ENCODE data around the gene GLYATL3. TPM values are rescaled to one million over a fixed set of nuclear protein-coding genes. Genes with fewer than 3 reads are reported as not detected.

Gene GLYATL3
- total and polyA plus RNA-seq, 10 of the 15 experiments (the other 5 are each of a cell fraction or from before 2014, with no cell fraction given), result not detected

GRCh38 chr6:49531774-49532569 is 32.2 kb downstream of the GLYATL3 start (continued):
- TF ChIP-seq, protein P1, sequence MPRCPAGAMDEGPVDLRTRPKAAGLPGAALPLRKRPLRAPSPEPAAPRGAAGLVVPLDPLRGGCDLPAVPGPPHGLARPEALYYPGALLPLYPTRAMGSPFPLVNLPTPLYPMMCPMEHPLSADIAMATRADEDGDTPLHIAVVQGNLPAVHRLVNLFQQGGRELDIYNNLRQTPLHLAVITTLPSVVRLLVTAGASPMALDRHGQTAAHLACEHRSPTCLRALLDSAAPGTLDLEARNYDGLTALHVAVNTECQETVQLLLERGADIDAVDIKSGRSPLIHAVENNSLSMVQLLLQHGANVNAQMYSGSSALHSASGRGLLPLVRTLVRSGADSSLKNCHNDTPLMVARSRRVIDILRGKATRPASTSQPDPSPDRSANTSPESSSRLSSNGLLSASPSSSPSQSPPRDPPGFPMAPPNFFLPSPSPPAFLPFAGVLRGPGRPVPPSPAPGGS (IDR thresholded peaks at IDR 0.05; ENCODE audit: borderline replicate concordance, insufficient read depth, low read depth, low read length, poor library complexity, severe bottlenecking), result no peak
- TF ChIP-seq IRF4 (IDR thresholded peaks at IDR 0.05; ENCODE audit: low read depth, low read length) (no peak), BACH1 (IDR thresholded peaks at IDR 0.05; ENCODE audit: borderline replicate concordance) (no peak), STAT3 (IDR thresholded peaks at IDR 0.05; ENCODE audit: low read depth, low read length) (no peak), SMARCA5 (IDR thresholded peaks at IDR 0.05) (peak; percentile 28; the same call in 1 of the 2 replicates)

- Histone ChIP-seq H4K20me1 (ENCODE audit: control insufficient read depth, insufficient read depth) (no peaks in the 10 kb centered on the region), H3K4me3 (no peak overlapping the region), H3K4me1 (ENCODE audit: control insufficient read depth, insufficient read depth, low read length) (no peaks in the 10 kb centered on the region), H3K4me2 (ENCODE audit: control insufficient read depth, insufficient read depth) (no peak overlapping the region), H3K9me3 (replicated peaks; ENCODE audit: control insufficient read depth, insufficient read depth, low read length) (no peaks in the 10 kb centered on the region), H2AFZ (ENCODE audit: control insufficient read depth, low read depth, low read length) (no peak overlapping the region), H3K36me3 (ENCODE audit: control insufficient read depth in 2 of 2, insufficient read depth in 2 of 2, low read length in 1 of 2) (no peaks in the 10 kb centered on the region), H3K9ac (ENCODE audit: control insufficient read depth, insufficient read depth, low read length) (no peak overlapping the region), H3K79me2 (ENCODE audit: control insufficient read depth, insufficient read depth, low read length) (no peaks in the 10 kb centered on the region), H3K27me3 (replicated peaks in 1 of 2; ENCODE audit: control insufficient read depth in 2 of 2, insufficient read depth in 2 of 2, low read length in 1 of 2) (no peaks in the 10 kb centered on the region), H3K27ac (ENCODE audit: control insufficient read depth, insufficient read depth) (no peak overlapping the region)
- ATAC-seq (no peak), FAIRE-seq (no peak), DNase-seq (ENCODE audit: low read depth, low spot score) (no peak)
- in situ Hi-C loops (cut with MboI), result no loop called here
- ChIA-PET RAD21 (ENCODE audit: unreplicated experiment) (no interaction called here), CTCF (interaction anchor here (1.1 to 1.7 kb wide), 3 partner anchors 8 to 88 kb away, joined by 3 to 10 read pairs (median 5); no protein-coding TSS in a partner anchor), POLR2A (no interaction called here), SMC1A (ENCODE audit: uncharacterized antibody, unreplicated experiment) (no interaction called here)
- no TSS peak for BruUV-seq (replicated peaks)
- intact Hi-C loops (cut with micrococcal nuclease; ENCODE audit: unreplicated experiment), result no loop called here
- WGBS (ENCODE audit: insufficient coverage, insufficient replicate concordance, low lambda C conversion rate, missing lambda C conversion rate), result 39% methylated on average over 5 of the region's 5 CpGs
- TF ChIP-seq SKIL (IDR thresholded peaks at IDR 0.05; ENCODE audit: low read depth, poor library complexity, severe bottlenecking), result no peak
- no peak for TF ChIP-seq TBL1XR1 (IDR thresholded peaks at IDR 0.05; ENCODE audit: low read depth, low read length)
- TF ChIP-seq NFIC (IDR thresholded peaks at IDR 0.05; ENCODE audit: low read depth, low read length), result no peak
- no peak for TF ChIP-seq CEBPB (IDR thresholded peaks at IDR 0.05; ENCODE audit: borderline replicate concordance in 1 of 2, low read depth in 2 of 2, low read length in 2 of 2)
- TF ChIP-seq MTA2 (IDR thresholded peaks at IDR 0.05; ENCODE audit: low read depth), result no peak
- no peak for TF ChIP-seq RELA (IDR thresholded peaks at IDR 0.05; ENCODE audit: borderline replicate concordance, partially characterized antibody)
- TF ChIP-seq HDAC6 (IDR thresholded peaks at IDR 0.05; ENCODE audit: unreplicated experiment), result no peak
- TF ChIP-seq, protein P2, sequence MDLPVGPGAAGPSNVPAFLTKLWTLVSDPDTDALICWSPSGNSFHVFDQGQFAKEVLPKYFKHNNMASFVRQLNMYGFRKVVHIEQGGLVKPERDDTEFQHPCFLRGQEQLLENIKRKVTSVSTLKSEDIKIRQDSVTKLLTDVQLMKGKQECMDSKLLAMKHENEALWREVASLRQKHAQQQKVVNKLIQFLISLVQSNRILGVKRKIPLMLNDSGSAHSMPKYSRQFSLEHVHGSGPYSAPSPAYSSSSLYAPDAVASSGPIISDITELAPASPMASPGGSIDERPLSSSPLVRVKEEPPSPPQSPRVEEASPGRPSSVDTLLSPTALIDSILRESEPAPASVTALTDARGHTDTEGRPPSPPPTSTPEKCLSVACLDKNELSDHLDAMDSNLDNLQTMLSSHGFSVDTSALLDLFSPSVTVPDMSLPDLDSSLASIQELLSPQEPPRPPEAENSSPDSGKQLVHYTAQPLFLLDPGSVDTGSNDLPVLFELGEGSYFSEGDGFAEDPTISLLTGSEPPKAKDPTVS (IDR thresholded peaks at IDR 0.05; ENCODE audit: low read depth, low read length), result no peak
- TF ChIP-seq, protein P3, sequence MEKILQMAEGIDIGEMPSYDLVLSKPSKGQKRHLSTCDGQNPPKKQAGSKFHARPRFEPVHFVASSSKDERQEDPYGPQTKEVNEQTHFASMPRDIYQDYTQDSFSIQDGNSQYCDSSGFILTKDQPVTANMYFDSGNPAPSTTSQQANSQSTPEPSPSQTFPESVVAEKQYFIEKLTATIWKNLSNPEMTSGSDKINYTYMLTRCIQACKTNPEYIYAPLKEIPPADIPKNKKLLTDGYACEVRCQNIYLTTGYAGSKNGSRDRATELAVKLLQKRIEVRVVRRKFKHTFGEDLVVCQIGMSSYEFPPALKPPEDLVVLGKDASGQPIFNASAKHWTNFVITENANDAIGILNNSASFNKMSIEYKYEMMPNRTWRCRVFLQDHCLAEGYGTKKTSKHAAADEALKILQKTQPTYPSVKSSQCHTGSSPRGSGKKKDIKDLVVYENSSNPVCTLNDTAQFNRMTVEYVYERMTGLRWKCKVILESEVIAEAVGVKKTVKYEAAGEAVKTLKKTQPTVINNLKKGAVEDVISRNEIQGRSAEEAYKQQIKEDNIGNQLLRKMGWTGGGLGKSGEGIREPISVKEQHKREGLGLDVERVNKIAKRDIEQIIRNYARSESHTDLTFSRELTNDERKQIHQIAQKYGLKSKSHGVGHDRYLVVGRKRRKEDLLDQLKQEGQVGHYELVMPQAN (conservative IDR thresholded peaks at IDR 0.05), result no peak
- TF ChIP-seq FOXM1 (IDR thresholded peaks at IDR 0.05; ENCODE audit: low read depth, low read length), result no peak
- no peak for TF ChIP-seq CHD4 (IDR thresholded peaks at IDR 0.05)
Measured at GRCh38 chr6:49535795-49536194, 36.1 kb downstream of the GLYATL3 start.
